ELR (cell line): ENCODE measurements around the gene EMILIN3.
"Not testable (repeated sequence)": the region's sequence is repeated elsewhere in the genome, so short reads cannot be mapped to it uniquely, and the experiment has no call there.

Experiments used
- DNase-seq: peaks from one replicate; pipeline ENCODE4 v3.0.0-alpha.2; 2015; ENCODE audit warnings: low read depth

Gene EMILIN3

DNA sequence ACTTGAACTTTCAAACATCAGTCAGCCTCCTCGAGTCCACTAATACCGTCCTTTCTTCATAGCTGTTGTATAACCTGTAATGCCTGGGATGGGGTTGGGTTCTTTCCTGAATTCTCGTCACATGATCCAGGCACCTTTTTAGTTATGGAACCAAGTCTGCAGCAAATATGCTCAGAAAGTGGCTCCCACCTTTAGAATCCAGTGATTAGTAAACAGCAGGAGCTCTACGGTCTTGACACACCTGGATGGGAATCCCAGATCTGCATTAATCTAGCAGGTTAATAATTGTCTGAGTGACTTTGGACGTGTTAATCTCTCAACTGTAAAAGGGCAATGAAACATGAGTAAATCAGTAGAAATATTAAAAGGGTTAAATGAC lies 48.4 kb downstream of the EMILIN3 start:
- DNase-seq, result no peak

DNA sequence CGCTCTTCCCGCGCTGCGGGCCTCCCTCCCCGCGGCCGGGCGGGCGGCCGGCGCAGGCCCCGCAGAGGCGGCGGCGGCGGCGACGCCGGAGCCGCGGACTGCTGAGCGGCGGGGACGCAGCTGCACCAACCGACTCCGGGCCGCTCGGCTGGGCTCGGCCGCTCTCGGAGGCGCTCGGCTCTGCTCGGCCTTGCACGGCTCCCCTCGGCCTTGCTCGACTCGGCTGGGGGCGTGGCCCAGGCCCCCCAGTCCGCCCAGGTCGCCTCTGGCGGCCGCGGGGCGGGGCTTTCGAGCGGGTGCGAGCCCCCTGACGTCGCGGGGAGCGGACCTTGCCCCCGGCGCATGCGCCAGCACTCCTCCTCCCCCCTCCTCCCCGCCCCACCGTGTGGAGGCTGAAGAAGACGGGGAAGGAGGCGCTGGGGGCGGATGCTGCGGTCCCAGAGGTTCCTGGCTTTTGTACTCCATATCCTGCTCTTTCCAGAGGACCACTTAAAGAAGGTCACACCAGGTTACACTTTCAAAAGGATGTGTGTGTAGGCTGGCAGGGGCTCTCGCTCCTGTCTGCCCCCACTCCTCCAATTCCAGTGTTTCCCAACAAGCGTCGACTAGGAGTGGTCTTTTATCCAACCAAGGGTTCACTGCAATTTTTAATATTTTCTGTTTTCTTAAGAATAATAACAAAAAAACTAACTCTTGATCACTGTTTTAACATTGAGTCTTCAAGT lies 48.9 kb downstream of the EMILIN3 start, which contains the start of gene ZHX3:
Gene ZHX3 (minus strand): TSS at position 186 of the 725 bp plus-strand sequence. CDS start 112,815 bp downstream, outside the sequence.
- peak; percentile 99 for DNase-seq

DNA sequence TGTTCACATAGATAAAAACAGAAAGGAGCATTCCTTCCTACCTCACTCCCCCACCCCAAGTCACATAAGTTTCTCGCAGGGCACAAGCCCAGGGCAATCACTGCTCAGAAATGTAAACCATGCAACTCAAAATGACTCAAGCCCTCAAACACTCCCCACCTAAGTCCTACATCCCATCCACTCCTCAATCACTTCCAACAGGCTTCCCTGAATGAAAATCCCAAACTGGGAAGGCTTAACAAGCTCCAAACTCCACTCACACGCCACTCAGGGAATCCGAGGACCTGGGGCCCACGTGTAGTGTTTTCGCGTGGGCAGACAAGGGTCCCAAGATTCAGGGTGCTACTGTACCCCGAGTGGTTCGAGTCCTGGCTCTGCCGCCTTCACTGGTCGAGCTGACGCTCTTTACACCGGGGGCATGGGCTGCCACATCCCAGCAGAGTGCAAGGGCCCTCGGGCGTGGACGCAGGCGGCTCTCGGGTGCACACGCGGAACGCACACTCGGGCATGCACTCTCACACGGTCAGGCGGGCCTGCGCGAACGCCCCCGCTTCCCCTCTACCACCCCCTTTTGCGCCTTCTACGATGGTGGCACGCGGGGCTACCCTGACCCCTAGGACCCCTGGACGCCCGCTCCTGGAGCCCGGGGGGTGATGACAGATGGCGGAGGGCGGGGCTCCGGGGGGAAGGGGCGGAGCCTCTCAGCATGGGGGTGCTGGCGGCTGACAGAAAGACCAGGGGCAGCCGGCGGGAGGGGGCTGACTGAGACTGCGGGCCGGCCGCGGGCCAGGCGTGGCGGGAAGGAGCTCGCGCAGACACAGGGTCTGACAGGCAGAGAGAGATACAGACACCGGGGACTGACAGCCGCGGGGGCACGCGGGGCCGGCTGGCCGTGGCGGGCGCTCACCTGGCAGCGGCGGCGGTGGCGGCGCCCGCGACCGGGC lies 49.7 kb downstream of the EMILIN3 start:
- DNase-seq, result peak; percentile 97

DNA sequence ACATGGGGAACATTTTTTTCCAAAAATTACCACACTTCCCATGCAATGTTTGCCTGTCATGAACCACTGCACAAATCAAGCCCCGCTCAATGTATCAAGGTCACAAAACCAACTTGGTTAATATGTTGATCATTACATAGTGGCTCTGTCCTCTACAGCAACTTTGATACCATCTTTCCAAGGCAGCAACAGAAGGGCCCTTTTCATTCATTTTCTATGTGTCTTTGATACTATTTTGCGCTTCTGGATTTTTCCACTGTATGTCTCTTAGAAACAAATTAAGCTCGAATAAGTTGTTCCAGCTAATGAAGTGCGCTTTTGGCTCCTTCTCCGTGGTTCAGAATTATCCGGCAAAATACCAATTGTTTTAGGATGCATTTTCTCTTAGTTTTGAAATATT lies 50.6 kb downstream of the EMILIN3 start:
- DNase-seq, result peak; percentile 31

DNA sequence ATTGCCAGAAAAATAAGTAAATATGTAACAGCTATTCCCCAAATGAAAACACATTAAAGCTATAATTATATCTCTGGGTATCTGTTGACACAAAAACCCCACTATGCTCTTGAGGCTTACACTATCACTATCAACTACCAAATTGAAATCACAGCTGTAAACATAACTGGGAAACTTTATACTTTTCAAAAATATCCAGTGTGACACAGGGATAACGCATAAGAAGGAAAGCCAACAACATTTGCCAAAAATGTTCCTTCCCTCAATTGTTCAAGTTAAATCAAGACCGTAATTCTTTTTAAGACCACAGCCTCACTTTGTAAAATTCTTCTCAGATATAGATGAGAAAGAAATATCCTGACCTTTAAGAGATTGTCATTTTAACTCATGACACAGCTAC lies 52.2 kb downstream of the EMILIN3 start:
- no peak for DNase-seq

DNA sequence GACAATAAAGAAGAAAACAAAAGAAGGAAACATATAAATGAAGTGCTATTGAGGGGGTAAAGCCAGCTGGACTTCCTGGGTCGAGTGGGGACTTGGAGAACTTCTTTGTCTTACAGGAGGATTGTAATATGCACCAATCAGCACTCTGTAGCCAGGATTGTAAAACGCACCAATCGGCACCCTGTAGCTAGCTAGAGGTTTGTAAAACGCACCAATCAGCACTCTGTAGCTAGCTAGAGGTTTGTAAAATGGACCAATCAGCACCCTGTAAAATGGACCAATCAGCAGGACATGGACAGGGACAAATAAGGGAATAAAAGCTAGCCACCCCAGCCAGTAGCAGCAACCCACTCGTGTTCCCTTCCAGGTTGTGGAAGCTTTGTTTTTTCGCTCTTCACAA lies 54.6 kb downstream of the EMILIN3 start:
- DNase-seq, result not testable (repeated sequence)
